ENCODE results near the gene GGACT. TPM values are rescaled to one million over a fixed set of nuclear protein-coding genes. Genes with fewer than 3 reads are reported as not detected.
A peak's percentile ranks its signal among the peaks of the same experiment; 100 is the strongest.

Gene GGACT
- total RNA-seq, 1 experiment from 2014 or later, result 0.97 TPM

GRCh38 chr13:100547791-100548201 lies 40.8 kb downstream of the GGACT start:
- H3K27ac ChIP-seq, result no peak overlapping the region
- H3K36me3 ChIP-seq, result no peaks in the 10 kb centered on the region
- no peaks in the 10 kb centered on the region for H3K9me3 ChIP-seq (replicated peaks)
- no peaks in the 10 kb centered on the region for H3K27me3 ChIP-seq
- peak; percentile 43 to 54 for DNase-seq
- H3K4me3 ChIP-seq, result no peak overlapping the region
- H3K4me1 ChIP-seq, result peaks cover 9% of the 10 kb centered on the region; the same call in 1 of the 2 replicates

GRCh38 chr13:100546713-100547405 lies 41.7 kb downstream of the GGACT start:
- H3K27ac ChIP-seq, result no peak overlapping the region
- no peak overlapping the region for H3K4me3 ChIP-seq
- peaks cover 9% of the 10 kb centered on the region; the same call in 1 of the 2 replicates for H3K4me1 ChIP-seq
- DNase-seq, result no peak
- no peaks in the 10 kb centered on the region for H3K9me3 ChIP-seq (replicated peaks)
- H3K27me3 ChIP-seq, result no peaks in the 10 kb centered on the region
- H3K36me3 ChIP-seq, result no peaks in the 10 kb centered on the region

- H3K9me3 ChIP-seq (replicated peaks), result no peaks in the 10 kb centered on the region
- no peaks in the 10 kb centered on the region for H3K27me3 ChIP-seq
Measured at GRCh38 chr13:100545684-100546061, 42.9 kb downstream of the GGACT start.

GRCh38 chr13:100544866-100545683 lies 43.5 kb downstream of the GGACT start:
- H3K27me3 ChIP-seq, result no peaks in the 10 kb centered on the region
- no peaks in the 10 kb centered on the region for H3K36me3 ChIP-seq
- H3K27ac ChIP-seq, result no peak overlapping the region
- no peak for DNase-seq
- H3K4me1 ChIP-seq, result peaks cover 9% of the 10 kb centered on the region; the same call in 1 of the 2 replicates
- H3K9me3 ChIP-seq (replicated peaks), result no peaks in the 10 kb centered on the region
- H3K4me3 ChIP-seq, result no peak overlapping the region

More at GRCh38 chr13:100545684-100546061, 42.9 kb downstream of the GGACT start:
- no peaks in the 10 kb centered on the region for H3K36me3 ChIP-seq
- H3K27ac ChIP-seq, result no peak overlapping the region
- no peak for DNase-seq
- no peak overlapping the region for H3K4me3 ChIP-seq
- peaks cover 9% of the 10 kb centered on the region; the same call in 1 of the 2 replicates for H3K4me1 ChIP-seq

GRCh38 chr13:100543872-100544602 lies 44.6 kb downstream of the GGACT start:
- DNase-seq, result no peak
- no peaks in the 10 kb centered on the region for H3K36me3 ChIP-seq
- no peaks in the 10 kb centered on the region for H3K9me3 ChIP-seq (replicated peaks)
- no peak overlapping the region for H3K4me3 ChIP-seq
- peaks cover 4% of the 10 kb centered on the region; the same call in 1 of the 2 replicates for H3K4me1 ChIP-seq
- no peaks in the 10 kb centered on the region for H3K27me3 ChIP-seq
- no peak overlapping the region for H3K27ac ChIP-seq

- peak in 1 of 2 experiments; percentile 26 for DNase-seq
- Histone ChIP-seq H3K27ac (no peak overlapping the region), H3K4me3 (no peak overlapping the region), H3K9me3 (replicated peaks) (no peaks in the 10 kb centered on the region), H3K4me1 (no peaks in the 10 kb centered on the region), H3K27me3 (no peaks in the 10 kb centered on the region), H3K36me3 (no peaks in the 10 kb centered on the region)
Measured at GRCh38 chr13:100542826-100543156, 45.8 kb downstream of the GGACT start.

GRCh38 chr13:100541897-100542825 lies 46.4 kb downstream of the GGACT start:
- Histone ChIP-seq H3K36me3 (no peaks in the 10 kb centered on the region), H3K27ac (no peak overlapping the region), H3K9me3 (replicated peaks) (no peaks in the 10 kb centered on the region), H3K27me3 (no peaks in the 10 kb centered on the region), H3K4me3 (no peak overlapping the region), H3K4me1 (no peaks in the 10 kb centered on the region)
- DNase-seq, result no peak

GRCh38 chr13:100540621-100541020 lies 48.0 kb downstream of the GGACT start:
- Histone ChIP-seq H3K36me3 (no peaks in the 10 kb centered on the region), H3K27ac (no peak overlapping the region), H3K9me3 (replicated peaks) (no peaks in the 10 kb centered on the region), H3K27me3 (no peaks in the 10 kb centered on the region), H3K4me3 (no peak overlapping the region), H3K4me1 (no peaks in the 10 kb centered on the region)
- DNase-seq, result no peak

- Histone ChIP-seq H3K36me3 (no peaks in the 10 kb centered on the region), H3K4me3 (no peak overlapping the region), H3K9me3 (replicated peaks) (no peaks in the 10 kb centered on the region), H3K27me3 (no peaks in the 10 kb centered on the region), H3K4me1 (no peaks in the 10 kb centered on the region), H3K27ac (no peak overlapping the region)
- no peak for DNase-seq
Measured at GRCh38 chr13:100537951-100538462, 50.6 kb downstream of the GGACT start.

GRCh38 chr13:100537486-100537885 lies 51.1 kb downstream of the GGACT start:
- Histone ChIP-seq H3K9me3 (replicated peaks) (no peaks in the 10 kb centered on the region), H3K4me3 (no peak overlapping the region), H3K36me3 (no peaks in the 10 kb centered on the region), H3K27me3 (no peaks in the 10 kb centered on the region), H3K27ac (no peak overlapping the region), H3K4me1 (no peaks in the 10 kb centered on the region)
- no peak for DNase-seq

- no peaks in the 10 kb centered on the region for H3K36me3 ChIP-seq
- DNase-seq, result no peak
- no peaks in the 10 kb centered on the region for H3K27me3 ChIP-seq
- H3K27ac ChIP-seq, result no peak overlapping the region
- H3K4me3 ChIP-seq, result no peak overlapping the region
- no peaks in the 10 kb centered on the region for H3K9me3 ChIP-seq (replicated peaks)
- H3K4me1 ChIP-seq, result no peaks in the 10 kb centered on the region
Measured at GRCh38 chr13:100536643-100537180, 51.9 kb downstream of the GGACT start.

- Histone ChIP-seq H3K27ac (no peak overlapping the region), H3K4me3 (no peak overlapping the region), H3K27me3 (no peaks in the 10 kb centered on the region), H3K4me1 (no peaks in the 10 kb centered on the region), H3K36me3 (no peaks in the 10 kb centered on the region), H3K9me3 (replicated peaks) (no peaks in the 10 kb centered on the region)
- DNase-seq, result no peak
Measured at GRCh38 chr13:100535426-100536135, 53.0 kb downstream of the GGACT start.

GRCh38 chr13:100534911-100535310 lies 53.7 kb downstream of the GGACT start:
- Histone ChIP-seq H3K9me3 (replicated peaks) (no peaks in the 10 kb centered on the region), H3K27me3 (no peaks in the 10 kb centered on the region), H3K27ac (no peak overlapping the region), H3K4me3 (no peak overlapping the region), H3K4me1 (no peaks in the 10 kb centered on the region), H3K36me3 (no peaks in the 10 kb centered on the region)
- no peak for DNase-seq

All from SJCRH30 (cell line).